ENCODE data around the gene SMIM35. TPM values are rescaled to one million over a fixed set of nuclear protein-coding genes. Genes with fewer than 3 reads are reported as not detected.

The SMIM35 gene
- total RNA-seq, 1 donor from 2014 or later: not detected

DNA sequence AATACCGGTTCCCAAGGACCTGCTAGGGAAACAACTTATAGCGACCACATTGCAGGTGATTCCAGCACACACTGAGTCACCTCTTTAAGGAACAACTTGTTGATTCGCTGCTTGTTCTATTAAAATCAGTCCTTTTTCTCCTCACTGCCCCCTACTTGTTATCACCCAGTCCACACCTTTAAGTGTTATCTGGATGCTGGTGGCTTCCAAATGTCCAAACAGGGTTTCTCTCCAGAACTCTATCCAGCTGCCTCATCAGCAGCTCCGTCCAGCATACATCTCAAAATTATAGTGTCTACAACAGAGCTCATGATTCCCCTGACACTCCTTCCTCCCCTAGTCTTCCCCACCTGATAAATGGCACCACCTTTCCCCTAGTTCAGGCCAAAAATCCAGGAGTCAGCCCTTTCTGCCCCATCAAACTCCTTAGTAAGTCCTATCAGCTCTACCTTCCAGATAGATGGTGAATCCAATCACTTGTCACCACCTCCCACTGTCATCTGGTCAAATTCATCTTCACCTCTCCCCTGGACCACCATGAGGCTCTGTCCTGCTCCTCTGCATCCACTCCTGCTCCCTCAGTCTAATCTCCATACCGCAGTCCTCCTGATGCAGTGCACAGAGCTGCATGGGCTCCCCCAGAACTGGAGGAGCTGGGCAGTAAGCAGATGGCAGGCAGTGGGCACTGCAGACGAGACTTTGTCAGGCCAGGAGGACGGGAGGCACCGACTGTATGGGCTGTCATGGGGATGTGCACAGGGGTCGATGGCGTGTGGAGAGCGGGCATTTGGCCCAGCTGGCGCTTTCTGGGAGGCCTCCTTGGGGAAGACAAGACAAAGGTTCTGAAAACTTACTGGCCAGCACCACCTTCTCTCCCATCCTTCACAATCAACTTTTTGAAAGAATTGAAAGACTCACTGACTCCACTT, 81.3 kb downstream of the SMIM35 start:
- no peak for DNase-seq (ENCODE audit: low read depth)

DNA sequence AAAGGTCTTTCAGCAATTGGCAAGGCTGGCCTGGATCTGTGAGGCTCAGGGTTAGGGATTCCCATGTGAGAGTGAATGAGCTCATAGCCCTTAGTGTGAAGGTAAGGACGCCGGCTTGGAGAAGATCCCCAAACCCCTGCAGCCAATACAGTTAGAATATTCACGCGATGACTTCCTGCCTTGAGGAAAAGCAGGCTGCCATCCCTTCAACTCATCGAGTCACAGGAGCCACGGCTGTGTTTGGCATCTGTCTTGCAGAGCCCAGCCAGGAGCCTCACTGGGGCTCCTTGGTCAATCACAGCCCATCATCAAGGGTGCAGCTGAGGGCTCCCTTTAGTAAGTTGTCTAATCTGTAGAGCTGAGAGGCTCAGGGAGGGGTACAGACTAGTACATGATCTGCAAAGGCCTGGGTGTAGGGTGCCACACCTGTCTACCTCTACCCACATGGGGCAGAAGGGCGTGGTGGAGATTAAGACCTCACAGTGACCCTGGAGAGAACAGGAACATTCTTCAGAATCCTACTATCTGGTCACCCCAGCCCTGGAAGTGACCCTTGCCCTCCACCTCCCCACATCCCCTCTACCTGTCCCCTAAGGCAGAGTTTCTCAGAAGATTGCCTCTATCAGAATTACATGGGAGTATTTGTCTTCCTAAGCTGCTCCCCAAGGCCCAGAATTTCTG, 82.1 kb downstream of the SMIM35 start:
- DNase-seq (ENCODE audit: low read depth): no peak

- no peak for DNase-seq (ENCODE audit: low read depth)
Measured at GRCh38 chr11:118003456-118003855, 83.3 kb downstream of the SMIM35 start.

GRCh38 chr11:118002541-118003423, 84.0 kb downstream of the SMIM35 start:
- no peak for DNase-seq (ENCODE audit: low read depth)

- no peak for DNase-seq (ENCODE audit: low read depth)
Measured at GRCh38 chr11:118002010-118002540, 84.7 kb downstream of the SMIM35 start.

- no peak for DNase-seq (ENCODE audit: low read depth)
Measured at GRCh38 chr11:118001494-118001971, 85.2 kb downstream of the SMIM35 start.

- no peak for DNase-seq (ENCODE audit: low read depth)
Measured at GRCh38 chr11:118000850-118001228, 85.9 kb downstream of the SMIM35 start.

DNA sequence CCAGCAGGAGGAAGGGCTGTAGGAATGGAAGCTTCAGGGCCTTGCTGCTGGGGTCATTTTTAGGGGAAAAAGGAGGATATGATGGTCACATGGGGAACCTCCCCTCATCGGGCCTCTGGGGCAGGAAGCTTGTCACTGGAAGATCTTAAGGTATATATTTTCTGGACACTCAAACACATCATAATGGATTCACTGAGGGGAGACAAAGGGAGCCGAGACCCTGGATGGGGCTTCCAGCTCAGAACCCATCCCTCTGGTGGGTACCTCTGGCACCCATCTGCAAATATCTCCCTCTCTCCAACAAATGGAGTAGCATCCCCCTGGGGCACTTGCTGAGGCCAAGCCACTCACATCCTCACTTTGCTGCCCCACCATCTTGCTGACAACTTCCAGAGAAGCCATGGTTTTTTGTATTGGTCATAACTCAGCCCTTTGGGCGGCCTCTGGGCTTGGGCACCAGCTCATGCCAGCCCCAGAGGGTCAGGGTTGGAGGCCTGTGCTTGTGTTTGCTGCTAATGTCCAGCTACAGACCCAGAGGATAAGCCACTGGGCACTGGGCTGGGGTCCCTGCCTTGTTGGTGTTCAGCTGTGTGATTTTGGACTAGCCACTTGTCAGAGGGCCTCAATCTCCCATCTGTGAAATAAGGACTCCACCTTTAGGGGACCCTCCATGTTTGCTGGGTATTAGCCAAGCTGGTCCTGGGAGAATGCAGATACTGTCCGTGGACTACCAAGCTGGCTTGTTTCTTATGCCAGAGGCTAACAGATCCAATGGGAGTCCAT, 86.5 kb downstream of the SMIM35 start:
- DNase-seq (ENCODE audit: low read depth): no peak

DNA sequence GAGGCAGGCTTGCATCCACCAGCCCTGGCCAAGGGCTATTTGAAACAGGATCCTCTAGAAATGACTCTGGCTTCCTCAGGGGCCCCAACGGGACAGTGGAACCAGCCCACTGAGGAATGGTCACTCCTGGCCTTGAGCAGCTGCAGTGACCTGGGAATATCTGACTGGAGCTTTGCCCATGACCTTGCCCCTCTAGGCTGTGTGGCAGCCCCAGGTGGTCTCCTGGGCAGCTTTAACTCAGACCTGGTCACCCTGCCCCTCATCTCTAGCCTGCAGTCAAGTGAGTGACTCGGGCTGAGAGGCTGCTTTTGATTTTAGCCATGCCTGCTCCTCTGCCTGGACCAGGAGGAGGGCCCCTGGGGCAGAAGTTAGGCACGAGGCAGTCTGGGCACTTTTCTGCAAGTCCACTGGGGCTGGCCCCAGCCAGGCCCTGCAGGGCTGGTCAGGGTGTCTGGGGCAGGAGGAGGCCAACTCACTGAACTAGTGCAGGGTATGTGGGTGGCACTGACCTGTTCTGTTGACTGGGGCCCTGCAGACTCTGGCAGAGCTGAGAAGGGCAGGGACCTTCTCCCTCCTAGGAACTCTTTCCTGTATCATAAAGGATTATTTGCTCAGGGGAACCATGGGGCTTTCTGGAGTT, 87.3 kb downstream of the SMIM35 start:
- DNase-seq (ENCODE audit: low read depth): no peak

GRCh38 chr11:117998664-117999353, 88.0 kb downstream of the SMIM35 start:
- DNase-seq (ENCODE audit: low read depth): no peak

- DNase-seq (ENCODE audit: low read depth): no peak
Measured at GRCh38 chr11:117997823-117998579, 88.8 kb downstream of the SMIM35 start.

GRCh38 chr11:117997406-117997805, 89.4 kb downstream of the SMIM35 start:
- DNase-seq (ENCODE audit: low read depth): no peak

GRCh38 chr11:117996058-117996457, 90.7 kb downstream of the SMIM35 start:
- DNase-seq (ENCODE audit: low read depth): no peak

GRCh38 chr11:117995472-117995871, 91.3 kb downstream of the SMIM35 start:
- DNase-seq (ENCODE audit: low read depth): no peak

DNA sequence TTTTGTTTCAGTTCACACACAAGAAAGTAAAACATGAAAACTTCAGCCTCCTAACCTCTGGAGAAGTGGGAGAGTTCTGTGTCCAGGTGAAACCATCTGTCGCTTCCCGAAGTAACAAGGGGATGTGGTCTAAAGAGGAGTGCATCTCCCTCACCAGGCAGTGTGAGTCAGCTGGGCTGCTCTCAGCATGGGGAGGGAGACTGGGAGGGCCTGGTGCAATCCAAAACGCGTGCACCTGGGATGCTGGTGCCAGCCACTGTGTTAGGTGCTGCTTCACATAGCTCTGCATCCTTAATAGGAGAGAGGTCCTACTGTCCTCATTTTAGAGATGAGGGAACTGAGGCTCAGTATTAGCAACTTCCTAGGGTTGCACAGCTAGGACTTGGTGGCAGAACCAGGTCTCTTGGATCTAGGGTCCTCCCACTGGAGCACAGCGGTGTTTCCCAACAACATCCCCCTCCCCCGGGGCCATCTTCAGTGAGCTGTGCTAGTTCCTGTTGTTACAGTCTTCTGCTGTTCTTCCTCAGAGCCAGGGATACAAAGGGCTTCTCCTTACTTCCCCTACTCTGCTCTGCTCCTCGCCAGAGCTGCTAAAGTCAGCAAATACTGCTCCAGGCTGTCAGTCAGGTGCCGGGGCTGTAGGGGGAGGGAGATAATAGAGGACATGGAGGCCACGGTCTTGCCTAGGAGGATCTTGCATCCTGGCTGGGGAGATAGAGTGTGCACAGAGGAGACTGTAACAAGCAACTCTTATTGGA, 92.6 kb downstream of the SMIM35 start:
- no peak for DNase-seq (ENCODE audit: low read depth)

GRCh38 chr11:117992620-117993019, 94.1 kb downstream of the SMIM35 start:
- no peak for DNase-seq (ENCODE audit: low read depth)

DNA sequence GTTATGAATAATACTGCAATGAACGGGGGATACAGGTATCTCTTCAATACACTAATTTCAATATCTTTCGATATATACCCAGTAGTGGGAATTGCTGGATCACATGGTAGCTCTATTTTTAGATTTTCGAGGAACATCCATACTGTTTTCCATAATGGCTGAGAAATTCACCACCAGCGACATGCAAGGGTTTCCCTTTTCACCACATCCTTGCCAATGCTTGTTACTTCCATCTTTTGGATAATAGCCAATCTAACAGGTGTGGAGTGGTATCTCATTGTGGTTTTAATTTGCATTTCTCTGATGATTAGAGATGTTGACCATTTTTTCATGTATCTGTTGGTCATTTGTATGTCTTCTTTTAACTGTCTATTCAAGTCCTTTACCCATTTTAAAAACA, 94.6 kb downstream of the SMIM35 start:
- no peak for DNase-seq (ENCODE audit: low read depth)
